Ectodermal cell (in vitro differentiated cells): Measurements from ENCODE around the gene FANCC.

Experiments
- H3K27ac ChIP-seq: 2 replicates; pipeline ENCODE4 v1.7.0; 2013; ENCODE audit warnings: mild to moderate bottlenecking, low read depth, low read length; ENCODE audit not compliant: insufficient read depth, poor library complexity, severe bottlenecking
- H3K27me3 ChIP-seq: 2 replicates; pipeline ENCODE4 v1.7.0; 2013; ENCODE audit warnings: mild to moderate bottlenecking, low read length; ENCODE audit not compliant: insufficient read depth, control insufficient read depth, poor library complexity, severe bottlenecking
- H3K36me3 ChIP-seq: one replicate; pipeline ENCODE4 v1.7.0; 2013; ENCODE audit warnings: low read length; ENCODE audit not compliant: control insufficient read depth, insufficient read depth
- H3K4me1 ChIP-seq: one replicate; pipeline ENCODE4 v1.7.0; 2013; ENCODE audit warnings: low read length; ENCODE audit not compliant: control insufficient read depth, insufficient read depth
- H3K4me3 ChIP-seq: 2 replicates; pipeline ENCODE4 v1.7.0; 2013; ENCODE audit warnings: low read depth, low read length, control low read depth; ENCODE audit not compliant: insufficient read depth
- H3K9me3 ChIP-seq: 2 replicates; pipeline ENCODE4 v1.7.0; 2013; ENCODE audit warnings: mild to moderate bottlenecking, low read length, moderate library complexity; ENCODE audit not compliant: control insufficient read depth
- WGBS, 2 experiments: methylation state at CpG; one replicate each; pipeline ENCODE4 v1.1.7; 2013; ENCODE audit warnings: missing lambda C conversion rate in 2 of 2; 5-methylcytosine and 5-hydroxymethylcytosine counted together

The FANCC gene

GRCh38 chr9:95076696-95077052, 240.8 kb downstream of the FANCC start:
- Histone ChIP-seq H3K27ac (no peak overlapping the region), H3K27me3 (no peaks in the 10 kb centered on the region), H3K9me3 (no peaks in the 10 kb centered on the region), H3K4me1 (peaks cover 41% of the 10 kb centered on the region), H3K4me3 (no peak overlapping the region), H3K36me3 (no peaks in the 10 kb centered on the region)
- WGBS, 2 experiments = 95 to 100% methylated on average over 1 of the region's 1 CpG

- peaks cover 32% of the 10 kb centered on the region for H3K4me1 ChIP-seq
- 91 to 93% methylated on average over 7 of the region's 7 CpGs for WGBS, 2 experiments
- H3K9me3 ChIP-seq = no peaks in the 10 kb centered on the region
- H3K27ac ChIP-seq = no peak overlapping the region
- no peaks in the 10 kb centered on the region for H3K27me3 ChIP-seq
- no peaks in the 10 kb centered on the region for H3K36me3 ChIP-seq
- no peak overlapping the region for H3K4me3 ChIP-seq
Measured at GRCh38 chr9:95075700-95076099, 241.8 kb downstream of the FANCC start.

GRCh38 chr9:95074632-95075031, 242.9 kb downstream of the FANCC start:
- Histone ChIP-seq H3K27ac (no peak overlapping the region), H3K36me3 (no peaks in the 10 kb centered on the region), H3K27me3 (no peaks in the 10 kb centered on the region), H3K4me1 (peaks cover 28% of the 10 kb centered on the region), H3K4me3 (no peak overlapping the region), H3K9me3 (no peaks in the 10 kb centered on the region)
- 93 to 94% methylated on average over 9 of the region's 9 CpGs for WGBS, 2 experiments

DNA sequence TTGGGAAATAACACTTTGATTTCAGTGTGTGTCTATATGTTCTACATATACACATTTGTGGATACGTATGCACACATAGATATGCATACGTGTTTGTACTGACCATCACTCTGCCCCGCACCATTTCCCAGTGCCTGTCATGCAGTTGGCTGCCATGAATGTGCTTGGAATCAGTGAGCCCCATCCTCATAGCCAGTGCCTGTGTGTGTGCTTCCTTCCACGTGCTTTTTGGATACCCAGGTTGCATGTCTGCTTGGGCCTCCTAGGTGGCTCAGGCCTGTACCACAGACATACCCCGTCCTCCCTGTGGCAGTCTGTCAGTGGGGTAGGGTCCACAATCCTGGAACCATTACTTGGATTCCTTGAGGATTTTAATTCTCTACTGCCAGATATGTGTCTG, 243.6 kb downstream of the FANCC start:
- peaks cover 21% of the 10 kb centered on the region for H3K4me1 ChIP-seq
- no peaks in the 10 kb centered on the region for H3K9me3 ChIP-seq
- no peak overlapping the region for H3K27ac ChIP-seq
- WGBS, 2 experiments = 89 to 96% methylated on average over 5 of the region's 5 CpGs
- no peaks in the 10 kb centered on the region for H3K27me3 ChIP-seq
- H3K36me3 ChIP-seq = no peaks in the 10 kb centered on the region
- no peak overlapping the region for H3K4me3 ChIP-seq

GRCh38 chr9:95073042-95073607, 244.4 kb downstream of the FANCC start:
- 93% methylated on average over 18 of the region's 18 CpGs for WGBS, 2 experiments
- peaks cover 13% of the 10 kb centered on the region for H3K4me1 ChIP-seq

DNA sequence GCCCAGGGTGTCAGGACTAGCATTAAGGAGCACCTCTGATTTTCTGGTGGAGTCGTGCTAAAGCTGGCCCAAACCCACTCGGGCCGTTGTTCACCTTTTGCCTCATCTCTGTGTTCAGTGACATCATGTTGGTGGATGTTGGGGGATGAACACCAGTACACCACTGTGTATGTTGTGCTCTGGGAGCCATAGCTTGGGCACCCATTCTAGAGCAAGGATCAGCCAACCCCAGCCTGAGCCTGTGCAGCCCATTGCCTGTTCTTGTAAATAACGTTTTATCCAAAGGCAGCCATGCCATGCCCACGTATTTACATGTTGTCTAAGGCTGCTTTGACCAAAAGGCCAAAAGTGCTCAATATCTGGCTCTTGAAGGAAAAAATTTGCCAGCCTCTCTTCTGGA, 245.6 kb downstream of the FANCC start:
- H3K4me1 ChIP-seq = peaks cover 2% of the 10 kb centered on the region

More at GRCh38 chr9:95073042-95073607, 244.4 kb downstream of the FANCC start:
- Histone ChIP-seq H3K4me3 (no peak overlapping the region), H3K27me3 (no peaks in the 10 kb centered on the region), H3K36me3 (no peaks in the 10 kb centered on the region), H3K9me3 (no peaks in the 10 kb centered on the region), H3K27ac (no peak overlapping the region)

DNA sequence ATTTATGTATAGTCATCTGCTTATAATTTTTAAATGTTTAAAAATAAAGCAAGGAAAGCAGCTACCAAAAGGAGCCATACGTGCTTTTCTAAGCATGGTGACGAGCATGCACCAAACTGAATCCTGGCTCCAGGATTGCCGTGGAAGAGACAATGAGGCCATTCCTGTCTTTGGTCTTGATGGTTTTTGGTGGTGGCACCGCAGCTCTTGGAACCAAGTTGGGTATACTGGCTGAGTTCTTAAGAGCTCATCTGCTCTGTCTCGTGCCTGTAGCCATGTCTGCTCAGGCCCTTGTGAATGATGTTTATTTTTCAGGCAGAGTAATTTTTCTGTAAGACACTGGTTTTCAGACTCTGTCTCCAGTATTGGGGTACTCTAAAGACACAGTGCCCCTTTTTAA, 246.1 kb downstream of the FANCC start:
- no peaks in the 10 kb centered on the region for H3K9me3 ChIP-seq
- H3K4me1 ChIP-seq = no peaks in the 10 kb centered on the region
- H3K36me3 ChIP-seq = no peaks in the 10 kb centered on the region
- WGBS, 2 experiments = 96 to 98% methylated on average over 5 of the region's 5 CpGs
- H3K4me3 ChIP-seq = no peak overlapping the region
- H3K27ac ChIP-seq = no peak overlapping the region
- H3K27me3 ChIP-seq = no peaks in the 10 kb centered on the region

More for the DNA sequence above, 245.6 kb downstream of the FANCC start:
- no peaks in the 10 kb centered on the region for H3K36me3 ChIP-seq
- no peaks in the 10 kb centered on the region for H3K9me3 ChIP-seq
- H3K27me3 ChIP-seq = no peaks in the 10 kb centered on the region
- H3K4me3 ChIP-seq = no peak overlapping the region
- WGBS, 2 experiments = 95% methylated on average over 5 of the region's 5 CpGs
- H3K27ac ChIP-seq = no peak overlapping the region

DNA sequence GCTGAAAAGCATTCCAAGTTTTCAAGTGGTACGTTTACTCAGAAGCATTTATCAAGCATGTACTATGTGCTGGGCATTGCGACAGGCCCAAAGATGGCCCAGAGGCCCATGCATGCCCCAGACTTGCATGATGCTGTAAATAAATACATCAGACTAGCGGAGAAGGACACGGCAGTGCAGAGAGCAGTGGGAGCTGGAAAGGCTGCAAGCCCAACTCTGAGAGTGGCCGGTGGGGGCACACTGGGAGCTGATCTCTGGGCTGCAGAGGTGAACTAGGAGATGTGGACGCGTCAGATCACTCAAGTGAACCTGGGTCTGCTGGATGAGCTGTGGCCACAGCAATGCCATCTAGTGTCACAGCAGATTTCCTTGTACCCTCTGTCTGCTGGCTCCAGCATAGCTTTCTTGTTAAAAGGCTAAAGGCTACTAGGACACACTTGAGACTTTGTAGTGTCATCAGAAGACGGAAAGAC, 246.9 kb downstream of the FANCC start:
- WGBS, 2 experiments = 91 to 93% methylated on average over 8 of the region's 8 CpGs
- Histone ChIP-seq H3K27ac (no peak overlapping the region), H3K36me3 (no peaks in the 10 kb centered on the region)

GRCh38 chr9:95067897-95068296, 249.6 kb downstream of the FANCC start:
- Histone ChIP-seq H3K9me3 (no peaks in the 10 kb centered on the region), H3K27ac (no peak overlapping the region), H3K4me3 (no peak overlapping the region), H3K36me3 (no peaks in the 10 kb centered on the region), H3K27me3 (no peaks in the 10 kb centered on the region), H3K4me1 (peaks cover 6% of the 10 kb centered on the region)
- WGBS, 2 experiments = no CpG with 5 or more reads among the region's 2 CpGs

More for the DNA sequence above, 246.9 kb downstream of the FANCC start:
- Histone ChIP-seq H3K27me3 (no peaks in the 10 kb centered on the region), H3K4me3 (no peak overlapping the region), H3K4me1 (no peaks in the 10 kb centered on the region), H3K9me3 (no peaks in the 10 kb centered on the region)

GRCh38 chr9:95067057-95067456, 250.5 kb downstream of the FANCC start:
- Histone ChIP-seq H3K36me3 (no peaks in the 10 kb centered on the region), H3K4me1 (peaks cover 12% of the 10 kb centered on the region), H3K27ac (no peak overlapping the region), H3K4me3 (no peak overlapping the region), H3K27me3 (no peaks in the 10 kb centered on the region), H3K9me3 (no peaks in the 10 kb centered on the region)
- 97% methylated on average over 6 of the region's 6 CpGs for WGBS, 2 experiments

GRCh38 chr9:95065224-95065623, 252.3 kb downstream of the FANCC start:
- WGBS, 2 experiments = 93 to 94% methylated on average over 11 of the region's 11 CpGs
- H3K36me3 ChIP-seq = no peaks in the 10 kb centered on the region

More at GRCh38 chr9:95065224-95065623, 252.3 kb downstream of the FANCC start:
- Histone ChIP-seq H3K4me3 (no peak overlapping the region), H3K27ac (no peak overlapping the region), H3K27me3 (no peaks in the 10 kb centered on the region), H3K4me1 (peaks cover 16% of the 10 kb centered on the region), H3K9me3 (no peaks in the 10 kb centered on the region)
